HepG2 (cell line): ENCODE results near the gene PLXNC1. TPM values are rescaled to one million over a fixed set of nuclear protein-coding genes. Genes with fewer than 3 reads are reported as not detected.

Source experiments
- AFF4 ChIP-seq: sonication (generic); formaldehyde crosslinking; IDR thresholded peaks from 2 replicates; pipeline ENCODE4 v1.4.0; 2020; ENCODE audit warnings: missing genetic modification reagents
- AKAP8 ChIP-seq: sonication (generic); formaldehyde crosslinking; IDR thresholded peaks from 2 replicates; pipeline ENCODE4 v1.5.1; 2020; ENCODE audit warnings: mild to moderate bottlenecking, missing genetic modification reagents
- ARHGAP35 ChIP-seq: sonication (generic); formaldehyde crosslinking; IDR thresholded peaks from 2 replicates; pipeline ENCODE4 v1.9.0; 2022; ENCODE audit warnings: mild to moderate bottlenecking, inconsistent platforms, moderate library complexity, missing genetic modification reagents, borderline replicate concordance
- ASH2L ChIP-seq: fragments of 300-600, 200-600 bp; sonication (generic); IDR thresholded peaks from 2 replicates; pipeline ENCODE4 v1.7.0; 2017; ENCODE audit warnings: low read depth, mild to moderate bottlenecking, moderate library complexity, mixed read lengths, low read length; ENCODE audit not compliant: insufficient read length
- ATRX ChIP-seq: sonication (generic); formaldehyde crosslinking; IDR thresholded peaks from 2 replicates; pipeline ENCODE4 v1.4.0; 2020; ENCODE audit warnings: missing genetic modification reagents, borderline replicate concordance
- BHLHE40 ChIP-seq: IDR thresholded peaks from 2 replicates; pipeline ENCODE4 v1.6.1; 2011; ENCODE audit warnings: low read length, improper control_type of control experiment
- CEBPB ChIP-seq: IDR thresholded peaks from 2 replicates; pipeline ENCODE4 v1.6.1; 2011; ENCODE audit warnings: low read depth, low read length, improper control_type of control experiment, borderline replicate concordance
- CEBPG ChIP-seq: IDR thresholded peaks from 2 replicates; pipeline ENCODE4 v1.6.1; 2016
- CREBL2 ChIP-seq: sonication (generic); formaldehyde crosslinking; IDR thresholded peaks from 2 replicates; pipeline ENCODE4 v1.8.1; 2023; ENCODE audit warnings: missing genetic modification reagents, mild to moderate bottlenecking, borderline replicate concordance
- E2F2 ChIP-seq: sonication (generic); formaldehyde crosslinking; IDR thresholded peaks from 2 replicates; pipeline ENCODE4 v1.4.0; 2020; ENCODE audit warnings: missing genetic modification reagents, borderline replicate concordance
- FLYWCH1 ChIP-seq: sonication (generic); formaldehyde crosslinking; IDR thresholded peaks from 2 replicates; pipeline ENCODE4 v1.8.1; 2023; ENCODE audit warnings: mild to moderate bottlenecking, missing genetic modification reagents
- IRF2 ChIP-seq: IDR thresholded peaks from 2 replicates; pipeline ENCODE4 v1.6.1; 2018; ENCODE audit warnings: missing genetic modification reagents, missing compliant biosample characterization
- ISX ChIP-seq: sonication (generic); formaldehyde crosslinking; conservative IDR thresholded peaks from 2 replicates; pipeline ENCODE4 v1.5.0; 2020; ENCODE audit warnings: missing genetic modification reagents
- MIXL1 ChIP-seq: IDR thresholded peaks from 2 replicates; pipeline ENCODE4 v1.6.1; 2016
- NR3C1 ChIP-seq: sonication (generic); formaldehyde crosslinking; IDR thresholded peaks from 2 replicates; pipeline ENCODE4 v1.4.0; 2020; ENCODE audit warnings: missing genetic modification reagents
- PRMT3 ChIP-seq: sonication (generic); formaldehyde crosslinking; IDR thresholded peaks from 2 replicates; pipeline ENCODE4 v1.8.1; 2022; ENCODE audit warnings: low read depth, mild to moderate bottlenecking, moderate library complexity, missing genetic modification reagents, borderline replicate concordance
- REPIN1 ChIP-seq: sonication (generic); formaldehyde crosslinking; IDR thresholded peaks from 2 replicates; pipeline ENCODE4 v1.8.0; 2022; ENCODE audit warnings: missing genetic modification reagents, low read depth, mild to moderate bottlenecking, borderline replicate concordance
- RNF219 ChIP-seq: sonication (generic); formaldehyde crosslinking; IDR thresholded peaks from 2 replicates; pipeline ENCODE4 v1.5.0; 2020; ENCODE audit warnings: mild to moderate bottlenecking, missing genetic modification reagents
- SALL1 ChIP-seq: sonication (generic); formaldehyde crosslinking; IDR thresholded peaks from 2 replicates; pipeline ENCODE4 v1.8.0; 2022; ENCODE audit warnings: mild to moderate bottlenecking, missing genetic modification reagents
- SMARCE1 ChIP-seq: fragments of 450-650 bp; IDR thresholded peaks from 2 replicates; pipeline ENCODE4 v1.6.1; 2017; ENCODE audit warnings: borderline replicate concordance
- ZMYM3 ChIP-seq: sonication (generic); formaldehyde crosslinking; IDR thresholded peaks from 2 replicates; pipeline ENCODE4 v1.5.1; 2020; ENCODE audit warnings: mild to moderate bottlenecking, missing genetic modification reagents
- ZMYM4 ChIP-seq: sonication (generic); formaldehyde crosslinking; IDR thresholded peaks from 2 replicates; pipeline ENCODE4 v1.8.1; 2023; ENCODE audit warnings: mild to moderate bottlenecking, missing genetic modification reagents
- ZNF136 ChIP-seq: sonication (generic); formaldehyde crosslinking; IDR thresholded peaks from 2 replicates; pipeline ENCODE4 v1.8.1; 2022; ENCODE audit warnings: low read depth, mild to moderate bottlenecking, moderate library complexity, missing genetic modification reagents
- polyA plus RNA-seq, 8 experiments: library from polyadenylated mRNA; depleted of rRNA in 3 of 8; stranded (reverse) in 7 of 8; unstranded in 1 of 8; fragments of >200 nt; fragmentation: Illumina TruSeq in 4 of 8; extraction: Trizol in 4 of 8; gene quantifications; 2 replicates each; pipeline versions ENCODE4 v1.2.1 to v1.2.3, GENCODE V29; 2011 to 2016; ENCODE audit warnings: low read depth in 4 of 8, missing spikeins in 1 of 8, mixed read lengths in 1 of 8; ENCODE audit not compliant: insufficient read depth in 1 of 8
- total RNA-seq, 5 experiments: library from RNA; depleted of rRNA; stranded (reverse); fragments of >200 nt; fragmentation: Illumina TruSeq; extraction: Trizol; gene quantifications; 2 replicates each; pipeline ENCODE4 v1.2.3, GENCODE V29; 2016; ENCODE audit warnings: low read depth in 1 of 5

PLXNC1 gene
- total and polyA plus RNA-seq, 2 of the 13 experiments (the other 11 are each of a cell fraction or from before 2014, with no cell fraction given) = 6.6 to 11.2 TPM

- TF ChIP-seq AFF4 (CRISPR knock-in tag) (no peak), SMARCE1 (no peak), FLYWCH1 (no peak), E2F2 (CRISPR knock-in tag) (no peak), ZMYM4 (CRISPR knock-in tag) (peak; percentile 41; the same call in 1 of the 2 replicates), BHLHE40 (peak; percentile 26; the same call in 1 of the 2 replicates), PRMT3 (CRISPR knock-in tag) (no peak), ATRX (CRISPR knock-in tag) (no peak), ZNF136 (CRISPR knock-in tag) (no peak), REPIN1 (CRISPR knock-in tag) (no peak), CEBPG (CRISPR knock-in tag) (peak; percentile 63), AKAP8 (no peak), CREBL2 (no peak), CEBPB (peak; percentile 75; the same call in 1 of the 2 replicates), MIXL1 (CRISPR knock-in tag) (no peak), SALL1 (no peak), IRF2 (CRISPR knock-in tag) (no peak), ARHGAP35 (CRISPR knock-in tag) (no peak), RNF219 (CRISPR knock-in tag) (no peak), ASH2L (no peak), NR3C1 (CRISPR knock-in tag) (no peak), ISX (CRISPR knock-in tag) (no peak), ZMYM3 (CRISPR knock-in tag) (no peak)
Measured at GRCh38 chr12:94305130-94305957, 157.0 kb downstream of the PLXNC1 start (continued).
